GM10847 (cell line): ENCODE data around the gene SPTB.

Experiments
- POLR2A ChIP-seq: IDR thresholded peaks from 2 replicates; pipeline ENCODE4 v1.6.1; 2011; ENCODE audit not compliant: insufficient read length; ENCODE audit errors: extremely low read depth

Gene SPTB

DNA sequence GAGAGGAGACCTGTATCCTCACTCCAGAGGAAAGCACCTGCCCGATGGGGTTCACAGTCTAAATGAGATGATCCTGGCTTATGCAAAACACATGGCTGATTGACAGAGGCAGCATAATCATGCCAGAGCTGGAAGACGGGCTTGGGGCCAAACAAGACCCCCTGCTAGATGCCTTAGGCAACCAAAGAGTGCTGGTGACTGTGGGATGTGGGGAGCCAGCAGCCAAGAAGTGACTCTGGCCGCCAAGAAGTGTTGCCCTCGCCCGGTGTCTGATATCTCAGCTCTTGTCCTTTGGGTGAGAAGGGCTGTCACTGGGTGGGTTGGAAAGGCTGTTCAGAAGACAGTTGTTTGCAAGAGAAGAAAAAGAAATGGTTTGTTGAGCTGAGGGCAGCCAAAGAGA is 118.8 kb downstream of the SPTB start:
- TF ChIP-seq POLR2A = no peak

DNA sequence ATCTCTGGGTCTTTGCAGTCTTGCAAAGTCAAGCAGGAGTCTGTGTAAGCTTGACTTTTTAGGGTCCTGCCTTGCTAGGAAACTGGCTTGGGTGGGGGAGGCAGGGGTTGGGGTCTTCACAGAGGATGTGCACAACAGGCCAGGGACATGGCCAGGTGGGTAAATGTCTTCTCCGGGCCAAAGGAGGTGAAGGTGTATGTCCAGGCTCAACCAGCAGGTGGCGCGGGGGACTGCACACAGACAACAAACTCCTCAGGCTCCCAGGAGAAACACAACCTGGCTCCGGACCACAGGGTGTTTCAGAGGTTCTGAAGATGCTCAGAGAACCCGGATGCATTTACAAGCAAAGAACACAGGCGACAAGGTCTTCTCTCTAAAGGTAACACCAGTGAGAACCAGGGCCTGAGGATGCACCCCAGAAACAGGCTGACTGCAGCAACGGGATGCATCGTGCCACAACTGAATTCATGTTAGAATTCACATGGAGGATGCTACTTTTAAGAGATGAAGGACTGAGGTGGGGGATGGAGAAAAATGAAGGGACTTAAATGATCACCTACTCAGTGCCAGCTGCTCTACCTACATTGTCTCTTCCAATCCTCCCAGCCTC is 119.5 kb downstream of the SPTB start:
- TF ChIP-seq POLR2A = no peak

DNA sequence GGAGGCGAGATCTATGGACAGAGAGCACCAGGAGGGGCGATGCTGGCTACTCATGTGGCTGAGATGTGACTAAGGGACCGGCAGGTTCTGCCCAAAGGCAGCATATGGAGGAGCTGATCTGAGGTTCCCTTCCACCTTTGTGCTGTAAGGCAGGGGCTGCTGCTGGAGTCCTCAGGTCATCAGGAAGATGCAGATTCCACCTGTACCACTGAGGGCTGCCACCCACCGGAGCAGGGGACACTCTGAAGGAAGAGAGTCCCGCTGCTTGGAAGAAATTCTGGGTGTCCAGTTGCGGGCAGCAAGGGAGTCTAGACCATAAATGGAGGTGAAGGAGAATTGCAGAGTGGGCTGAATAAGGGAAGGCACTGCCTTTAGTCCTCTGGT is 120.2 kb downstream of the SPTB start:
- no peak for TF ChIP-seq POLR2A

DNA sequence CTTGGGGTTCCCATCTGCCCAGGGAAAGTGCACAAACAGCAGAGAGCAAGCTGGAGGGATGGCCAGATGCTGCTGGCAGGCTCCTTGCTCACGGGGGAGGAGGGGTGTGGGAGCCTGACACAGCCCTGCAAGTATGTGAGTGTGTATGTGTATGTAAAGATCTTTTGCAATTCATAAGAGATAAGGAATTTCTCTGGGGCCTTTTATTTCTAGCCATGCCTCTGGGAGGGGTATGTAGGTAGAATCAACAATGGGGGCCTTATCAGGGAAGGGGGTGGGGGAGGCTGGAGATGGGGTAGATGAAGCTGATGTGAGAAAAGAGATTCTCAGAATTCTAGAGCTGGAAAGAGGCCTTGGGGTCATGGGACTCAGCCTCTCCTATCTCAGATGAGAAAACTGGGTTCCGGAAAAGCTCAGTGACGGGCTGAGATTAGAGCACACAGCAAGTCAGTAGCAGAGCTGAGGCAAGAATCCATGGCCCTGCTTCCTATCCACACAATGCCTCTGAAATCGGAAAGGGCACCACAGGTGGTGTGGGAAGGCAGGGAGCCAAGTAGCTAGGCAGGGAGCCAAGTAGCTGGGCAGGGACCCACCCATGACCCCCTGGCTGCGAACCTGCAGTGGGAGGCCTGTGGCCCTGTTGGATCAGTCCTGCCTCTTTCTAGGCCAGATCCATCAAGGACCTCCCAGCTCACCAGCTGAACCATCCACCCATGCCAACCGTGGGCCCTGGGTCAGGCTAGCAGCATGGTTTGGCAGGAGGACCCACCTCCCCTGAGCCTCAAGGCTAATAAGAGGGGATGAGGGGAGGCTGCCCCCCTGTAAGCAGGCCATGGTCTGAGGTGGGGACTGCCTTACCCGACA is 120.8 kb downstream of the SPTB start:
- no peak for TF ChIP-seq POLR2A

DNA sequence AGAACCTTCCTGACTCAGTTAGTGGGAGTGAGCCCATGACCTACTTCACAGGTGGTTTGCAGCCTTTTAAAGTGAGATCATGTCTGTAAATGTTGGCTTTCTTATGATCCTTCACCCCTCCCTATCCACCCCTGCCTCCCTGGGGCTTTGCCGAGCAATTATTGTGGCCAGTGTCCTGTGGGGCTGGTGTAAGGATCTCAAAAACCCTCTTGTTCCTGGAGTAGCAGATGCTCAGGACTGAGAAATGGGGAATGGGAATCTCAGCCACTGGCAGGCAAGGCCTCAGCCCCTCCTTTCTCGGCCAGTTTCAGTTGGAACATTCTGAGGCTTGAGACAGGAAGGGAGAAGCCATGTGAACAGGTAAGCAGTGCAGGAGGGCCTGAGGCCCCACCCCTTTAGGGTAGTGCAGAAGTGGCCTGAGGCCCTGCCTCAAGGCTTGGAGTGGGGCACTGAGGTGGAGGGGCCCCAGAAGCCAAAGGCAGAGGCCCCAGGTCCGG is 121.6 kb downstream of the SPTB start:
- no peak for TF ChIP-seq POLR2A

DNA sequence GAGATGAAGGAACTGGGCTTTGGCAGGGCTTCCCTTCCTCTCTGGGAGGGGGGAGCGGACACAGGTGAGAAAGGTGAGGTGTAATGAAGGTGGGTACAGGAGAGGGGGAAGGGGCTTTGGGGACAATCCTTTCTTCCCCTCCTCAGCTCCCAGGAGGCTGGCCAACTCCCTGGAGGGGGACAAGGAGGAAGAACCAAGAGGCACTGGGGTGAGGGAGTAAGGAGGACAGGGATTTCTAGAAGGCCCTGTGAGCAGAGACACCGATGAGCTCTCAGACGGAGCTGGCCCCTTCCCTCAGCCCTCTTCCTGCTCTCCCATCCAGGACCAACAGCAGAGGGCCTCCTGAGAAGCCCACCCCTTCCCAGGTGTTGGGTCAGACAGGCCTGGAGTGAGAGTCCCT is 122.1 kb downstream of the SPTB start:
- TF ChIP-seq POLR2A = no peak

DNA sequence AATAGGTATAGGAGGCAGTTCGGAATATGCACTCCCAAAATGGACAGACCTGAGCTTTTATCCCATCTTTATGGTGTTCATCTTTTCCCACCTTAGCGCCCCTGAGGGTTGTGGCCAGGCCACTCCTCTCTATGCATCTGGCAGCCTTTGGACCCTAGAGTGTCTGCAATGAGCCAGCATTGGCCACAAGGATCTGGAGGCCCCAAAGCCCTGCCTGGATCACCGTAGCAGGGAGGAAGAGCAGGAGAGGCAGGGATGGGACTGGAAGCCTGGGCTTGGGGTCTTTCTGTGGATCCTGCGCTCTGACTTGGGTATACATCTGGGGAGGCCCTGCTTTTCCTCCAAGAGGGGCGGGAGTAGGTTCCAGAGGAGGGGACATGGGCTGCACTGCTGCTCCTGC is 123.0 kb downstream of the SPTB start:
- no peak for TF ChIP-seq POLR2A

DNA sequence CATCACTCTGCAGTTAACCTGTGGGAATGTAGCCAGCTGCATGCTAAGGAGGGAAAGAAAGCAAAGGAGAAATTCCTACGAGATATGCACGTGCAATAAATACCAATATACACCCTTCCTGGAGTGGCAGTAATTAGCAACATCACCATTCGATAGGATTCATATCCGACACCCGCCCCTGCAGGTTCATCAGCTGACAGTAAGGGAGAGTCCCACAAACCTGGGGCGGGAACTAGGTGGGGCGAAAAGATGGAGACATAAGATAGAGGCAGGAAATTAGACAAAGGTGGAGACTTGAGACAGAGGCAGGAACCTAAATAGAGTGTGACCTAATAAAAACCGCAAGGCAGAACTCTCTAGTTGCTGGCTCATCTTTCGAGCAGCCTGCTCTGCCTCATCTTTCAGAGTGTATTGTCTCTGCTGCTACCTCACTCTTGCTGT is 123.9 kb downstream of the SPTB start:
- TF ChIP-seq POLR2A = no peak

DNA sequence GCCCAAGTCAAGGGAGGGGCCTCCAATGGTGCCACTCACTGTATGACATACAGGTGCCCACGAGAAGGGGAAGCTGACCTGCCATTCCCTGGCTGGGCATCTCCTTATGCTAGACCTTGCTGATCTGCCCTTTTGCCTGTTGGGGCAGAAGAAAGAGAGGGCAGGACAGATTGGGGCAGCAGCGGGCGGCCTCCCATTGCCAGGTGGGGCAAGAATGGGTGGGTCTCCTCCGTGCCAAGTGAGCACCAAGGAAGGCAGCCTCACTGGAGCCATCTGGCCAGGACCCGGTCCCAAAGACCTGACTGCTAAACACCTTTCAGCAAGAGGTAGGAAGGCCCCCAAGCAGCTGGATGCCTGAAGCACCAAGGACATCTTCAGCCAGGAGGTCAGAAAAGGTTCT is 125.0 kb downstream of the SPTB start:
- TF ChIP-seq POLR2A = no peak

DNA sequence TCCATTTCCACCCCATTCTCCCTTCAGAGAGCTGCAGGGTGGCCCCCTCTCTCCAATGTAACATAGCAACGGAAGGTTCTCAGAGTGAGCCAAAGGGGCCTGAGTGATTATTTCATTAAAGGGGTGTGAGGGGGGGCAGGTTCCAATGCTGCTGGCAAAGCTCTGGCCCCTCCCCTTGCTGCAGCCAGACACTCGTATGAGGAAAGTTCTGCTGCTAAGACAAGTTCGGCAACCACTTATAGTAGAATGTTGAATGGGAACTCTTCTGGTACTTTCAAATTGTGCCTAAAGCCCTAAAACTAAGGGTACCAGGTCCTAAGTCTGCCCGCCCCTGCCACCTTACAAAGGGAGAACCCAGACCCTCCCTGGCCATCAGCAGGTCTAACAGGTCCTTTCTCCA is 125.7 kb downstream of the SPTB start:
- no peak for TF ChIP-seq POLR2A

DNA sequence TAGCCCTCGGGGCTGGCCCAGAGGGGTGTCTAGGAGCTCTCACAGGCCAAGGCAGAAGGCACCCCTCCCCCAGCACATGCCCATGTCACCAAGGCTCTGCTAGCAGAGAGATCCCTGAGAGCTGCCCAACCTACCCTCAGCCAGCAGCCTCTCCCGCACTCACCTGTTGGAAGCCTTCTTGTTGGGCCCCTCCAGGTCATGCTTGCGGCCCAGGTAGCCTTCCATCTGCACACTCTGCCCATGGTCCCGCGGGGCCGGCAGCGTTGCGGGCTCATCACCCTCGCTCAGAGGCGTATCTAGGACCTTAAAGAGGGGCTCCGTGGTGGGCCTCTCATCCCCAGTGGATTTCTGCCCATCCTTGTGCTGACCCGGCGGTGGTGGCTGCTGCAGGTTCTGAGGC is 126.3 kb downstream of the SPTB start:
- no peak for TF ChIP-seq POLR2A

DNA sequence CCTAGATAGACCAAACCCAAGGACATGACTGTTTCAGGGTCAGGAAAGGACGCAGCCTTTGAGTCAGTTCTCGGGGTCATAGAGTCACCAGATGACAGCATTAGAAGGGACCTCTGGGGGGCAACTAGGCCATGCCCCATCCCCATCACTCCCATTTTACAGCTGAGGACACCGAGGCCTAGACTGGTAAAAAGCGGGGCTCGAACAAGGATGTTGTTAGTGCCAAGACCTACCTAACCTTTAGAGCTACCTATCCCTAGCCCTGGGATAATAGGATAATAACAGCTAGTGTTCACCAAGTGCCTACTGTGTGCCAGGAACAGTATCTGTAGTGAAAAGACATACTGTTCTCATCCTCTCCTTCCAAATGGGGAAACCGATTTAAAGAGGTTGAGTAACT is 126.8 kb downstream of the SPTB start:
- no peak for TF ChIP-seq POLR2A

DNA sequence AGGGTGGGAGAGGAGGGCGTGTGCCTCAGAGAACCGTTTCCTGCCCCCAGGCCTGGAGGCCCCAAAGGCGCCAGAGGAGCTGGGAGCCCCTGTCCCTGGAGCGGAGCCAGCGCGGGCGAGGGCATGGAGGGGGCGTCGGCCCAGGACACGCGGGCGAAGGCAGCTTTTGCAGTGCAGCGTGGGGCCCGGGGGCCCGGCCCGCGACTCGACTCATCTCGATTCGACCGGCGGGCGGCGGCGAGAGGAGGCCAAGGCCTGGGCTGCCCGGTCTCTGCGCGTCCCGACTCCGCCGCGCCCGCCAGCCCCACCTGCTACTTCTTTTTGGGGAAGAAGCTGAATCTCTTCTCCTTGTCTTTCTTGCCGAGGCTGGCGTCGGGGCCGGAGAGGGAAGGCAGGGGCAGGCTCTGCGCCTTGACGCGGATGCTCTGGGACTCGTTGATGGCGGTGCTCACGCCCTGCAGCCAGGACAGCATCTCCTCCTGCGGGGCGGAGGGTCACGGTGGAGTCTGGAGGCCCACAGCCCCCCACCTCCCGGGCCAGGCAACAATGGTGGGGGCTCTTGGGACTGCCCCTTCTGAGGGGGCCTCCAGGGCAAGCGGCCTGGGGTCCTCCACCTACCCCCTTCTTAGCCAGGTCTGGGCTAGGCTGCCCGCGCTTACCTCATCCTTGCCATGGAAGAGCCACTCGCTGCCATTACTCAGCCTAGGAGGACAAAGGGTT is 130.6 kb downstream of the SPTB start:
- TF ChIP-seq POLR2A = no peak

DNA sequence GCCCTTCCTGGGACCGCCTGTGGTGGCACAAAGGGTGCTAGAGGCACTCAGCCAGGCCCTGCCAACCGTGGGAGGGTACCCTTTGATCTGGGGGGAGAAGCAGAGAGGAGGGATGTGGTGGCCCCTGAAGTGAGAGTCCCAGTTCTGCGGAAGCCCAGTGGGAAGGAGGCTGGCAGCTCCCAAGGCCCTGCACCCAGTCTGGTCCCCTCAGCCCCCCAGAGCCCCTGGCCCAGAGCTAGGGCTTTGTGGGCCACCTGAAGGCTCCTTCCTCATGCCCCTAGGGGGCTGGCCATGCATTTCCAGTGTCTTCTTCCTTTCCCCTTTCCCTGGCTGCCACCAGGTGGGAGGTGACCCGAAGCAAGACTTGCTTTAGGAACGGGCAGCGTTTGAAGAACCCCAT is 131.2 kb downstream of the SPTB start:
- no peak for TF ChIP-seq POLR2A

DNA sequence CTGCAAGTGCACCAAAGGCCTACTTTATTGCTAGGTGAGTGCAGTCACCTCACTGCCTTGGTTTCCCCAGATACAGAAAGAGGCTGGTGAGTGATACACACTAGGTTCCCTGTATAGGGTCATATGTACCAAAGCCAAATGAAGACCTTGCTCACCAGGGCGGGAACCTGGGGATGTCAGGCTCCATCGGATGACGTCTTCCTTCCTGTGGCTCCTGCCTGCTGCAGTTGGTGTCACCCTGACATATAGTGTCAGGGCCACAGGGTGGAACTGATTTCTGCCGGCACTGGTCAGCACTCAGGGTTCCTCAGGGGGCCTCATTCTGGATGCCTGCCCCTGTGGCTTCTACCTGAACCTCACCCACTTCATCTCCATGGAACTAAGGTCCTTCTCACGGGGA is 132.4 kb downstream of the SPTB start:
- TF ChIP-seq POLR2A = no peak
